ENCODE data around the gene L1CAM.

L1CAM gene

DNA sequence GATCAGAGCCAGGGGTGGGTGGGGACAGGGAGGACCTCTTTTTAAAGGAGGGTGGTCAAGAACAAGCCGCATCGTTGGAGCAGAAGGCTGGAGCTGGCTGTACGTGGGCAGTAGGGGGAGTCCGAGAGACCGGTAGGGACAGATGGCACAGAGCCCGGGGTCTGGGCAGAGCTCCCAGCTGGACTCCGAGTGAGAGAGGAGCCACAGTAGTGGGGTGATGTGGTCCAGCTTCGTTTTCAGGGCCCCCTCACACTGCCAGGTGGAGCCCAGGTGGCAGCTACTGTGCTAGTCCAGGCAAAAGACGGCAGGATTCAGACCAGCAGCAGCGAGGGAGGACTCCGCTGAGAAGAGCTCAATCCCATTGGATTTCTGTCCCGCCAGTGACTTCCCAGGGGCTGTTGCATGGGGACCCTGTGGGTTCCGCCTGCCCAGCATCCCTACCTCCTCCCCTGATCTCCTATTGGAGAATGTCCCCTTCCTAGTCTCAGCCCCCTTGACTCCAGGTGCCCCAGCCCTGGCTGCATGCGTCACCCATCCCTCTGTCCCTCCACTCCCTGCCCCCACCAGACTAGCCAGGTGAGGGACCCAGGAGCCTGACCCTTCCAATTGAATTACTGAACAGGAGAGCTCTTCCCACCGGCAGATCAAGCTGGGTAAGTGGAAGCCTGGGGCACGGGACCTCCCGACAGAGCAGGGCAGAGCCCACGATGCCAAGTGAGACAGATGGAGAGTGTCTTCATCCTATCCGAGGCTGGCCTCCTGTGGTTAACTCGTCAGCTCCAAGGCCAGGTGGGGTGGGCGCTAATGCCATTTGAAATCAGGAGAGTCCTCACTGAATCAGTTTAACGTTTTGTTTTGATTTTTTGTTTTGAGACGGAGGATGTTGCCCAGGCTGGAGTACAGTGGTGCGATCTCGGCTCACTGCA lies 37.2 kb upstream of the L1CAM start (continued):
- TF ChIP-seq, protein P1, sequence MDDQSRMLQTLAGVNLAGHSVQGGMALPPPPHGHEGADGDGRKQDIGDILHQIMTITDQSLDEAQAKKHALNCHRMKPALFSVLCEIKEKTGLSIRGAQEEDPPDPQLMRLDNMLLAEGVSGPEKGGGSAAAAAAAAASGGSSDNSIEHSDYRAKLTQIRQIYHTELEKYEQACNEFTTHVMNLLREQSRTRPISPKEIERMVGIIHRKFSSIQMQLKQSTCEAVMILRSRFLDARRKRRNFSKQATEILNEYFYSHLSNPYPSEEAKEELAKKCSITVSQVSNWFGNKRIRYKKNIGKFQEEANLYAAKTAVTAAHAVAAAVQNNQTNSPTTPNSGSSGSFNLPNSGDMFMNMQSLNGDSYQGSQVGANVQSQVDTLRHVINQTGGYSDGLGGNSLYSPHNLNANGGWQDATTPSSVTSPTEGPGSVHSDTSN (CRISPR knock-in tag; IDR thresholded peaks at IDR 0.05): no peak
- TF ChIP-seq INSM2 (tag by site-specific recombination; IDR thresholded peaks at IDR 0.05) (no peak), ZNF37A (tag by site-specific recombination; IDR thresholded peaks at IDR 0.05) (no peak), MEIS1 (CRISPR knock-in tag; IDR thresholded peaks at IDR 0.05; ENCODE audit: borderline replicate concordance) (no peak), ZNF239 (tag by site-specific recombination; IDR thresholded peaks at IDR 0.05) (no peak), ZNF138 (tag by site-specific recombination; IDR thresholded peaks at IDR 0.05; ENCODE audit: borderline replicate concordance) (no peak), ZBTB17 (tag by site-specific recombination; IDR thresholded peaks at IDR 0.05) (0 out of 2 replicates have a peak, but pooled peaks have one; percentile 28), ZNF791 (tag by site-specific recombination; IDR thresholded peaks at IDR 0.05) (no peak), ZNF23 (tag by site-specific recombination; IDR thresholded peaks at IDR 0.05; ENCODE audit: borderline replicate concordance) (no peak), ZSCAN18 (tag by site-specific recombination; IDR thresholded peaks at IDR 0.05) (no peak), ZNF560 (tag by site-specific recombination; IDR thresholded peaks at IDR 0.05; ENCODE audit: borderline replicate concordance) (no peak), ZBTB8A (tag by site-specific recombination; IDR thresholded peaks at IDR 0.05) (0 out of 2 replicates have a peak, but pooled peaks have one; percentile 14), KLF10 (tag by site-specific recombination; IDR thresholded peaks at IDR 0.05) (no peak), ZNF785 (tag by site-specific recombination; IDR thresholded peaks at IDR 0.05) (no peak), ZNF658 (tag by site-specific recombination; IDR thresholded peaks at IDR 0.05) (no peak), ZBTB49 (tag by site-specific recombination; IDR thresholded peaks at IDR 0.05; ENCODE audit: low read depth) (no peak)
- TF ChIP-seq, protein P2, sequence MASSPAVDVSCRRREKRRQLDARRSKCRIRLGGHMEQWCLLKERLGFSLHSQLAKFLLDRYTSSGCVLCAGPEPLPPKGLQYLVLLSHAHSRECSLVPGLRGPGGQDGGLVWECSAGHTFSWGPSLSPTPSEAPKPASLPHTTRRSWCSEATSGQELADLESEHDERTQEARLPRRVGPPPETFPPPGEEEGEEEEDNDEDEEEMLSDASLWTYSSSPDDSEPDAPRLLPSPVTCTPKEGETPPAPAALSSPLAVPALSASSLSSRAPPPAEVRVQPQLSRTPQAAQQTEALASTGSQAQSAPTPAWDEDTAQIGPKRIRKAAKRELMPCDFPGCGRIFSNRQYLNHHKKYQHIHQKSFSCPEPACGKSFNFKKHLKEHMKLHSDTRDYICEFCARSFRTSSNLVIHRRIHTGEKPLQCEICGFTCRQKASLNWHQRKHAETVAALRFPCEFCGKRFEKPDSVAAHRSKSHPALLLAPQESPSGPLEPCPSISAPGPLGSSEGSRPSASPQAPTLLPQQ (tag by site-specific recombination; IDR thresholded peaks at IDR 0.05): no peak
- TF ChIP-seq, protein P3, sequence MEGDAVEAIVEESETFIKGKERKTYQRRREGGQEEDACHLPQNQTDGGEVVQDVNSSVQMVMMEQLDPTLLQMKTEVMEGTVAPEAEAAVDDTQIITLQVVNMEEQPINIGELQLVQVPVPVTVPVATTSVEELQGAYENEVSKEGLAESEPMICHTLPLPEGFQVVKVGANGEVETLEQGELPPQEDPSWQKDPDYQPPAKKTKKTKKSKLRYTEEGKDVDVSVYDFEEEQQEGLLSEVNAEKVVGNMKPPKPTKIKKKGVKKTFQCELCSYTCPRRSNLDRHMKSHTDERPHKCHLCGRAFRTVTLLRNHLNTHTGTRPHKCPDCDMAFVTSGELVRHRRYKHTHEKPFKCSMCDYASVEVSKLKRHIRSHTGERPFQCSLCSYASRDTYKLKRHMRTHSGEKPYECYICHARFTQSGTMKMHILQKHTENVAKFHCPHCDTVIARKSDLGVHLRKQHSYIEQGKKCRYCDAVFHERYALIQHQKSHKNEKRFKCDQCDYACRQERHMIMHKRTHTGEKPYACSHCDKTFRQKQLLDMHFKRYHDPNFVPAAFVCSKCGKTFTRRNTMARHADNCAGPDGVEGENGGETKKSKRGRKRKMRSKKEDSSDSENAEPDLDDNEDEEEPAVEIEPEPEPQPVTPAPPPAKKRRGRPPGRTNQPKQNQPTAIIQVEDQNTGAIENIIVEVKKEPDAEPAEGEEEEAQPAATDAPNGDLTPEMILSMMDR (tag by site-specific recombination; IDR thresholded peaks at IDR 0.05): peak; percentile 75
- TF ChIP-seq, protein P4, sequence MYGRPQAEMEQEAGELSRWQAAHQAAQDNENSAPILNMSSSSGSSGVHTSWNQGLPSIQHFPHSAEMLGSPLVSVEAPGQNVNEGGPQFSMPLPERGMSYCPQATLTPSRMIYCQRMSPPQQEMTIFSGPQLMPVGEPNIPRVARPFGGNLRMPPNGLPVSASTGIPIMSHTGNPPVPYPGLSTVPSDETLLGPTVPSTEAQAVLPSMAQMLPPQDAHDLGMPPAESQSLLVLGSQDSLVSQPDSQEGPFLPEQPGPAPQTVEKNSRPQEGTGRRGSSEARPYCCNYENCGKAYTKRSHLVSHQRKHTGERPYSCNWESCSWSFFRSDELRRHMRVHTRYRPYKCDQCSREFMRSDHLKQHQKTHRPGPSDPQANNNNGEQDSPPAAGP (tag by site-specific recombination; IDR thresholded peaks at IDR 0.05): no peak; the same call in 1 of the 2 replicates
- TF ChIP-seq, protein P5, sequence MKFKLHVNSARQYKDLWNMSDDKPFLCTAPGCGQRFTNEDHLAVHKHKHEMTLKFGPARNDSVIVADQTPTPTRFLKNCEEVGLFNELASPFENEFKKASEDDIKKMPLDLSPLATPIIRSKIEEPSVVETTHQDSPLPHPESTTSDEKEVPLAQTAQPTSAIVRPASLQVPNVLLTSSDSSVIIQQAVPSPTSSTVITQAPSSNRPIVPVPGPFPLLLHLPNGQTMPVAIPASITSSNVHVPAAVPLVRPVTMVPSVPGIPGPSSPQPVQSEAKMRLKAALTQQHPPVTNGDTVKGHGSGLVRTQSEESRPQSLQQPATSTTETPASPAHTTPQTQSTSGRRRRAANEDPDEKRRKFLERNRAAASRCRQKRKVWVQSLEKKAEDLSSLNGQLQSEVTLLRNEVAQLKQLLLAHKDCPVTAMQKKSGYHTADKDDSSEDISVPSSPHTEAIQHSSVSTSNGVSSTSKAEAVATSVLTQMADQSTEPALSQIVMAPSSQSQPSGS (tag by site-specific recombination; IDR thresholded peaks at IDR 0.05; ENCODE audit: low read depth): no peak

All from HEK293 (cell line).